SK-N-SH treated with all-trans-retinoic acid at 6 μM for 48 hours (cell line): ENCODE measurements around the gene AKT1S1.

ENCODE experiments used
- ATAC-seq: fragments of 200-7000 bp; cut with Tn5 transposase; 3 replicates; pipeline ENCODE4 v1.9.1; 2020; ENCODE audit warnings: mild to moderate bottlenecking, moderate library complexity
- ARNTL ChIP-seq: fragments of 450-650 bp; formaldehyde crosslinking; IDR thresholded peaks from 2 replicates; pipeline ENCODE4 v1.5.0; 2020; ENCODE audit warnings: low read depth, mild to moderate bottlenecking, moderate library complexity, borderline replicate concordance
- BACH2 ChIP-seq: fragments of 250-450 bp; sonication (Bioruptor Pico); IDR thresholded peaks from 2 replicates; pipeline ENCODE4 v1.9.0; 2021; ENCODE audit warnings: mild to moderate bottlenecking, borderline replicate concordance
- CREB5 ChIP-seq: fragments of 250-450 bp; sonication (Bioruptor Pico); IDR thresholded peaks from 2 replicates; pipeline ENCODE4 v1.5.1; 2020; ENCODE audit warnings: low read depth, mild to moderate bottlenecking, moderate library complexity
- CSDC2 ChIP-seq: fragments of 250-450 bp; sonication (Bioruptor Pico); IDR thresholded peaks from 2 replicates; pipeline ENCODE4 v1.5.0; 2020; ENCODE audit warnings: mild to moderate bottlenecking, moderate library complexity
- CSRNP3 ChIP-seq: fragments of 250-450 bp; sonication (Bioruptor Pico); IDR thresholded peaks from 2 replicates; pipeline ENCODE4 v1.5.1; 2021; ENCODE audit warnings: mild to moderate bottlenecking, moderate library complexity
- ESRRG ChIP-seq: fragments of 250-450 bp; sonication (Bioruptor Pico); IDR thresholded peaks from 2 replicates; pipeline ENCODE4 v1.6.1; 2021; ENCODE audit warnings: mild to moderate bottlenecking
- GLIS3 ChIP-seq: fragments of 250-450 bp; sonication (Bioruptor Pico); IDR thresholded peaks from 2 replicates; pipeline ENCODE4 v1.5.0; 2020; ENCODE audit warnings: mild to moderate bottlenecking, moderate library complexity
- ISL1 ChIP-seq: fragments of 250-450 bp; sonication (Bioruptor Pico); IDR thresholded peaks from 2 replicates; pipeline ENCODE4 v2.1.2; 2022; ENCODE audit warnings: mild to moderate bottlenecking, moderate library complexity
- OSR1 ChIP-seq: fragments of 250-450 bp; sonication (Bioruptor Pico); IDR thresholded peaks from 2 replicates; pipeline ENCODE4 v1.8.0; 2022; ENCODE audit warnings: moderate library complexity, mild to moderate bottlenecking, inconsistent platforms
- PPARA ChIP-seq: fragments of 250-450 bp; sonication (Bioruptor Pico); IDR thresholded peaks from 2 replicates; pipeline ENCODE4 v1.5.0; 2020; ENCODE audit warnings: mild to moderate bottlenecking, borderline replicate concordance
- RARB ChIP-seq: fragments of 250-450 bp; sonication (Bioruptor Pico); IDR thresholded peaks from 2 replicates; pipeline ENCODE4 v1.8.0; 2021; ENCODE audit warnings: mild to moderate bottlenecking, moderate library complexity
- SNAI2 ChIP-seq: fragments of 250-450 bp; sonication (Bioruptor Pico); IDR thresholded peaks from 2 replicates; pipeline ENCODE4 v1.5.0; 2020; ENCODE audit warnings: mild to moderate bottlenecking, moderate library complexity
- TCF4 ChIP-seq: fragments of 250-450 bp; sonication (Bioruptor Pico); IDR thresholded peaks from 2 replicates; pipeline ENCODE4 v1.8.0; 2021; ENCODE audit warnings: mild to moderate bottlenecking, moderate library complexity, borderline replicate concordance
- TOX ChIP-seq: fragments of 250-450 bp; sonication (Bioruptor Pico); IDR thresholded peaks from 2 replicates; pipeline ENCODE4 v1.8.0; 2021; ENCODE audit warnings: mild to moderate bottlenecking, moderate library complexity, borderline replicate concordance
- TSHZ2 ChIP-seq: fragments of 250-450 bp; sonication (Bioruptor Pico); IDR thresholded peaks from 2 replicates; pipeline ENCODE4 v1.5.0; 2020; ENCODE audit warnings: mild to moderate bottlenecking, moderate library complexity
- ZC3H10 ChIP-seq: fragments of 250-450 bp; sonication (Bioruptor Pico); IDR thresholded peaks from 2 replicates; pipeline ENCODE4 v1.5.1; 2021; ENCODE audit warnings: mild to moderate bottlenecking, moderate library complexity
- ZFP30 ChIP-seq: fragments of 450-650 bp; formaldehyde crosslinking; IDR thresholded peaks from 2 replicates; pipeline ENCODE4 v1.5.0; 2022; ENCODE audit warnings: mild to moderate bottlenecking, moderate library complexity
- ZNF565 ChIP-seq: fragments of 450-650 bp; formaldehyde crosslinking; conservative IDR thresholded peaks from 2 replicates; pipeline ENCODE4 v1.5.0; 2020; ENCODE audit warnings: low read depth, mild to moderate bottlenecking, moderate library complexity
- ZNF70 ChIP-seq: fragments of 450-650 bp; formaldehyde crosslinking; IDR thresholded peaks from 2 replicates; pipeline ENCODE4 v1.5.0; 2020; ENCODE audit warnings: mild to moderate bottlenecking, moderate library complexity
- ZNF8 ChIP-seq: fragments of 450-650 bp; formaldehyde crosslinking; IDR thresholded peaks from 2 replicates; pipeline ENCODE4 v1.5.0; 2020; ENCODE audit warnings: mild to moderate bottlenecking, moderate library complexity
- TF ChIP-seq, protein P1 (sequence below): fragments of 250-450 bp; sonication (Bioruptor Pico); IDR thresholded peaks from 2 replicates; pipeline ENCODE4 v1.8.0; 2021; ENCODE audit warnings: low read depth, mild to moderate bottlenecking, moderate library complexity, borderline replicate concordance

Gene AKT1S1

DNA sequence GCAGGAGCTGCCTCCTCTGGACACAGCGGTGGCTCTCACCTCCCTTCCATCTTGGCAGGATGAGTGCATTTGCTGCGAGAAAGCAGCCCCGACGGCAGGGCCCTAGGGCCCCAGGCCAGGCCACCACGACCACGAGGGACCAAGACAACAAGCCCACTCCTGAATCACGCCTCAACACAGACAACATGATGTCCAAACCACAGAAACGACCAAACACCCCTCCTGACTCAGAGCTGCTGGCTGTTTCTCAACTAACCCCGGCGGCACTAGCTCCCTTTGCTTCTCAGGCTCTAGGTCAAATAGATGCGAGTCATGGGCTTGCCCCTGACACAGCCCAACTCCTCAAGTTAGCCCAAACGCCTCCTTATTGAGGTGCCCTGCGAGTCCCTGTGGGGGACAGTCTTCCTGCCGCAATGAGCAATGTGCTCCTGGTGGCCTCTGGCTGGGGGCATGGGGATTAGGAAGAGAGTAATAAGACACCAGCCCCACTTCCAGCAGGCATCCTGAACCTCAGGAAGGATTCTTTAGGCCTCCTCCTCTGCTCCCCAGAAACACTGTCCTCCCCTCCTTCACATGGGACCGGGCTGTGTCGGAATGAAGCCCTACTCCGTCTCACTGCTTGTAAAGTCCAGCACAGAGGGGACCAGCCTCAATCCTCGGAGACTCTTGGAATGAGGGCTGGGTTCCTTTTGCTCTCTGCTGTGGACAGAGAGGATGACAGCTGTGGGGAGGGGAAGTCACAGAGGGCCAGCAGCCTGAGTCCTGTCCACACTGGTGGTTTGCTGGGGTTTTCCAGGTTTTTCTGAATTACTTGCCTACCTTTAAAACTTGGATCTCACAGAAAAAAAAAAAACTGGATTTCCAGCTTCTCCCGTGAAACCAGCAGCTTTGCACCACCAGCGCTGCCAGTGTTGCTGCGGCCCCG lies 45.0 kb upstream of the AKT1S1 start:
- no peak for TF ChIP-seq SNAI2
- no peak for TF ChIP-seq ZFP30 (CRISPR knock-in tag)
- no peak for TF ChIP-seq ZNF70
- no peak for TF ChIP-seq CSDC2 (CRISPR knock-in tag)
- no peak for TF ChIP-seq CSRNP3 (CRISPR knock-in tag)
- TF ChIP-seq RARB (CRISPR knock-in tag) = no peak
- TF ChIP-seq ESRRG = no peak
- no peak for TF ChIP-seq GLIS3 (CRISPR knock-in tag)
- no peak for TF ChIP-seq ARNTL (CRISPR knock-in tag)
- no peak for TF ChIP-seq TCF4 (CRISPR knock-in tag)

DNA sequence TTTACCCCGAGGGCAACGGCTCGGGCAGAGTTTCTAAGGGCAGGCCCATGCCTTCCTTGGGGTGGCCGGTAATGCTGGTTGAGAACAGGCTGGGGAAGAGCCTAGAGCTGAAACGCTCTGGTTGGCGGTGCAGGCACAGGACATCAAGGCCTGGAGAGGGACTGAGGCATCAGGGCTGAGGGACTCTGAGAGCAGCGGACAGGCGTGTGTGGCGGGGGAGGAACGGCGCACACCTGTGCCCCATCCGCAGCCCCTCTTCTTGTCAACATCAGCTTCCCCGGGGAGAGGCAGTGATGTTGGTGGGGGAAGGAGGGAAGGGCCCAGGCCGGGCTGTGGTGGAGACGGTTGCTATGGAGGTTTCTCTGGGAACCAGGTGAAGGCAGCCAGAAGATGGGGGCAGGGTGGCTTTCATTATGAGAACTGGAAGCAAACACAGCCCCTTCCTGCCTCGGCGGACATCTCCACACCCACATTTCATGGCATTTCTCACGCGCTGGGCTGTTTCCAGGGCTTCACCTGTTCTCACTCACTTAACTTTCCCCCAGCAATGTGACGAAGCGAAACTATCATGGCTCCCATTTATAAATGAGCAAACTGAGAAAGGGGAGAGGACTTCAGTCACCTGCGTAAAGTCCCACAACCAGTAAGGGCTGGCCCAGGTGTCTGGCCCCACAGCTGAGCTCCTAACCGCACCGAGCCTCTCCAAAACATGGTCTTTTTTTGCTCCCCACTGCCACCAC lies 43.6 kb upstream of the AKT1S1 start:
- ATAC-seq = no peak

More for the DNA sequence above, 45.0 kb upstream of the AKT1S1 start:
- no peak; the same call in 2 of the 3 replicates for ATAC-seq

GRCh38 chr19:49918089-49918488 lies 40.9 kb upstream of the AKT1S1 start:
- no peak for ATAC-seq
- TF ChIP-seq ZNF70 = no peak
- TF ChIP-seq SNAI2 = no peak
- TF ChIP-seq TCF4 (CRISPR knock-in tag) = no peak
- TF ChIP-seq ARNTL (CRISPR knock-in tag) = no peak
- no peak for TF ChIP-seq ZNF8
- TF ChIP-seq RARB (CRISPR knock-in tag) = no peak
- TF ChIP-seq CSRNP3 (CRISPR knock-in tag) = no peak
- no peak for TF ChIP-seq CREB5 (CRISPR knock-in tag)
- TF ChIP-seq ZC3H10 = no peak
- TF ChIP-seq, protein P1, sequence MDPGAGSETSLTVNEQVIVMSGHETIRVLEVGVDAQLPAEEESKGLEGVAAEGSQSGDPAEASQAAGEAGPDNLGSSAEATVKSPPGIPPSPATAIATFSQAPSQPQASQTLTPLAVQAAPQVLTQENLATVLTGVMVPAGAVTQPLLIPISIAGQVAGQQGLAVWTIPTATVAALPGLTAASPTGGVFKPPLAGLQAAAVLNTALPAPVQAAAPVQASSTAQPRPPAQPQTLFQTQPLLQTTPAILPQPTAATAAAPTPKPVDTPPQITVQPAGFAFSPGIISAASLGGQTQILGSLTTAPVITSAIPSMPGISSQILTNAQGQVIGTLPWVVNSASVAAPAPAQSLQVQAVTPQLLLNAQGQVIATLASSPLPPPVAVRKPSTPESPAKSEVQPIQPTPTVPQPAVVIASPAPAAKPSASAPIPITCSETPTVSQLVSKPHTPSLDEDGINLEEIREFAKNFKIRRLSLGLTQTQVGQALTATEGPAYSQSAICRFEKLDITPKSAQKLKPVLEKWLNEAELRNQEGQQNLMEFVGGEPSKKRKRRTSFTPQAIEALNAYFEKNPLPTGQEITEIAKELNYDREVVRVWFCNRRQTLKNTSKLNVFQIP (CRISPR knock-in tag) = no peak
- no peak for TF ChIP-seq GLIS3 (CRISPR knock-in tag)
- no peak for TF ChIP-seq CSDC2 (CRISPR knock-in tag)
- no peak for TF ChIP-seq PPARA (CRISPR knock-in tag)
- no peak for TF ChIP-seq OSR1 (CRISPR knock-in tag)

More for the DNA sequence above, 43.6 kb upstream of the AKT1S1 start:
- TF ChIP-seq CSDC2 (CRISPR knock-in tag) (no peak), ZNF8 (no peak), TCF4 (CRISPR knock-in tag) (no peak), ZNF70 (no peak), BACH2 (no peak), ISL1 (CRISPR knock-in tag) (no peak), RARB (CRISPR knock-in tag) (no peak), ZNF565 (CRISPR knock-in tag) (no peak), TSHZ2 (CRISPR knock-in tag) (no peak), ZC3H10 (no peak), TOX (no peak), ARNTL (CRISPR knock-in tag) (no peak), ZFP30 (CRISPR knock-in tag) (no peak)
- TF ChIP-seq, protein P1 (CRISPR knock-in tag) = no peak
- TF ChIP-seq, all 23 proteins: peak for 0
